ENCODE results near the gene DLG2. TPM values are rescaled to one million over a fixed set of nuclear protein-coding genes. Genes with fewer than 3 reads are reported as not detected.

DLG2 gene
- total RNA-seq, 2 experiments from 2014 or later: 6.9 to 8.2 TPM

GRCh38 chr11:83661491-83662350, 1965.4 kb downstream of the DLG2 start:
- no peak for DNase-seq (ENCODE audit: low spot score)
- no peaks in the 10 kb centered on the region for H3K4me1 ChIP-seq (ENCODE audit: insufficient read depth, low read length, poor library complexity, severe bottlenecking)
- no TSS peak for BruUV-seq (replicated peaks)
- H4K20me1 ChIP-seq (ENCODE audit: insufficient read depth, low read length): no peaks in the 10 kb centered on the region
- CTCF ChIA-PET (ENCODE audit: unreplicated experiment): no interaction called here
- POLR2A ChIA-PET: no interaction called here
- H3K4me3 ChIP-seq (ENCODE audit: low read depth, low read length, poor library complexity, severe bottlenecking): no peak overlapping the region
- no peaks in the 10 kb centered on the region for H3K9me2 ChIP-seq (ENCODE audit: insufficient read depth, low read length)
- intact Hi-C loops (cut with micrococcal nuclease; ENCODE audit: unreplicated experiment): no loop called here
- H3K4me2 ChIP-seq (ENCODE audit: low read length): no peak overlapping the region
- no peak for TF ChIP-seq EZH2phosphoT487 (IDR thresholded peaks at IDR 0.05; ENCODE audit: borderline replicate concordance, low read depth, low read length)
- no peak for TF ChIP-seq CTCF (conservative IDR thresholded peaks at IDR 0.05; ENCODE audit: low read length)
- no peak overlapping the region for H3K27ac ChIP-seq (ENCODE audit: low read depth, low read length, poor library complexity, severe bottlenecking)
- H3K79me2 ChIP-seq (ENCODE audit: insufficient read depth, low read depth, low read length): no peaks in the 10 kb centered on the region
- H2AFZ ChIP-seq (ENCODE audit: low read length): no peak overlapping the region
- no peaks in the 10 kb centered on the region for H3K9me3 ChIP-seq (ENCODE audit: low read length)
- no peaks in the 10 kb centered on the region for H3K36me3 ChIP-seq (ENCODE audit: insufficient read depth, low read length)

GRCh38 chr11:83659466-83659865, 1967.7 kb downstream of the DLG2 start:
- Histone ChIP-seq H2AFZ (ENCODE audit: low read length) (no peak overlapping the region), H3K9me3 (ENCODE audit: low read length) (no peaks in the 10 kb centered on the region), H3K79me2 (ENCODE audit: insufficient read depth, low read depth, low read length) (no peaks in the 10 kb centered on the region), H3K36me3 (ENCODE audit: insufficient read depth, low read length) (no peaks in the 10 kb centered on the region), H3K9me2 (ENCODE audit: insufficient read depth, low read length) (no peaks in the 10 kb centered on the region), H3K4me1 (ENCODE audit: insufficient read depth, low read length, poor library complexity, severe bottlenecking) (no peaks in the 10 kb centered on the region), H3K27ac (ENCODE audit: low read depth, low read length, poor library complexity, severe bottlenecking) (no peak overlapping the region), H3K4me2 (ENCODE audit: low read length) (no peak overlapping the region), H4K20me1 (ENCODE audit: insufficient read depth, low read length) (no peaks in the 10 kb centered on the region), H3K4me3 (ENCODE audit: low read depth, low read length, poor library complexity, severe bottlenecking) (no peak overlapping the region)
- ChIA-PET CTCF (ENCODE audit: unreplicated experiment) (no interaction called here), POLR2A (no interaction called here)
- BruUV-seq (replicated peaks): no TSS peak
- intact Hi-C loops (cut with micrococcal nuclease; ENCODE audit: unreplicated experiment): no loop called here
- TF ChIP-seq CTCF (conservative IDR thresholded peaks at IDR 0.05; ENCODE audit: low read length) (no peak), EZH2phosphoT487 (IDR thresholded peaks at IDR 0.05; ENCODE audit: borderline replicate concordance, low read depth, low read length) (no peak)
- DNase-seq (ENCODE audit: low spot score): no peak

- POLR2A ChIA-PET: no interaction called here
- no peak for DNase-seq (ENCODE audit: low spot score)
- Histone ChIP-seq H3K4me2 (ENCODE audit: low read length) (no peak overlapping the region), H3K9me2 (ENCODE audit: insufficient read depth, low read length) (no peaks in the 10 kb centered on the region), H2AFZ (ENCODE audit: low read length) (no peak overlapping the region), H4K20me1 (ENCODE audit: insufficient read depth, low read length) (no peaks in the 10 kb centered on the region), H3K4me1 (ENCODE audit: insufficient read depth, low read length, poor library complexity, severe bottlenecking) (no peaks in the 10 kb centered on the region), H3K9me3 (ENCODE audit: low read length) (no peaks in the 10 kb centered on the region), H3K27ac (ENCODE audit: low read depth, low read length, poor library complexity, severe bottlenecking) (no peak overlapping the region), H3K4me3 (ENCODE audit: low read depth, low read length, poor library complexity, severe bottlenecking) (no peak overlapping the region), H3K36me3 (ENCODE audit: insufficient read depth, low read length) (no peaks in the 10 kb centered on the region), H3K79me2 (ENCODE audit: insufficient read depth, low read depth, low read length) (no peaks in the 10 kb centered on the region)
- BruUV-seq (replicated peaks): no TSS peak
- intact Hi-C loops (cut with micrococcal nuclease; ENCODE audit: unreplicated experiment): no loop called here
- CTCF ChIA-PET (ENCODE audit: unreplicated experiment): no interaction called here
- TF ChIP-seq CTCF (conservative IDR thresholded peaks at IDR 0.05; ENCODE audit: low read length) (no peak), EZH2phosphoT487 (IDR thresholded peaks at IDR 0.05; ENCODE audit: borderline replicate concordance, low read depth, low read length) (no peak)
These were observed 1970.3 kb downstream of the DLG2 start for GRCh38 chr11:83656796-83657330.
